B cell (primary cell): ENCODE results near the gene EVI5L. TPM values are rescaled to one million over a fixed set of nuclear protein-coding genes. Genes with fewer than 3 reads are reported as not detected.
A peak's percentile ranks its signal among the peaks of the same experiment; 100 is the strongest.

ENCODE experiments used
- ATAC-seq: fragments of 200-7000 bp; cut with Tn5 transposase; one replicate; pipeline ENCODE4 v1.10.0; 2021; ENCODE audit warnings: low read depth, mild to moderate bottlenecking, moderate number of reproducible peaks, moderate library complexity
- CTCF ChIA-PET: fragments of 350-600 bp; sonication (Branson Sonifier 250); formaldehyde crosslinking; loops from one replicate; lab custom pipeline; 2021; ENCODE audit warnings: antibody characterized with exemption, inconsistent platforms; lab: Charles Lee
- POLR2A ChIA-PET: fragments of 350-600 bp; sonication (Branson Sonifier 250); formaldehyde crosslinking; loops from one replicate; lab custom pipeline; 2021; ENCODE audit warnings: antibody characterized with exemption; lab: Charles Lee
- DNase-seq: peaks from one replicate; pipeline ENCODE4 v3.0.0; 2013
- H2AFZ ChIP-seq: 2 replicates; pipeline ENCODE4 v1.6.1; 2012; ENCODE audit warnings: mild to moderate bottlenecking, low read depth, low read length; ENCODE audit not compliant: insufficient read depth, poor library complexity, severe bottlenecking
- H3K27ac ChIP-seq, 2 donors: 1 replicate in 1 of 2; 2 replicates in 1 of 2; pipeline ENCODE4 v1.5.1; 2012 to 2013; ENCODE audit warnings: low read length in 2 of 2, mild to moderate bottlenecking in 2 of 2, moderate library complexity in 1 of 2
- H3K27me3 ChIP-seq, 4 experiments: fragments of 200-600 bp in 1 of 4; sonication (generic) in 1 of 4; replicated peaks in 1 of 4; 1 replicate in 2 of 4; 2 replicates in 2 of 4; pipeline versions ENCODE4 v1.6.1 to v1.7.0; 2013 to 2016; ENCODE audit warnings: low read length in 3 of 4, mild to moderate bottlenecking in 2 of 4, mixed read lengths in 1 of 4, moderate library complexity in 1 of 4; ENCODE audit not compliant: insufficient read depth in 4 of 4, control insufficient read depth in 3 of 4; ENCODE audit errors: control extremely low read depth in 1 of 4
- H3K36me3 ChIP-seq, 2 experiments: replicated peaks in 1 of 2; 1 replicate in 1 of 2; 2 replicates in 1 of 2; pipeline versions ENCODE4 v1.6.1 to v1.7.1; 2013; ENCODE audit warnings: low read length in 1 of 2; ENCODE audit not compliant: insufficient read depth in 2 of 2, control insufficient read depth in 1 of 2; ENCODE audit errors: control extremely low read depth in 1 of 2, extremely low read depth in 1 of 2
- H3K4me1 ChIP-seq, 2 donors: fragments of 200-600 bp in 1 of 2; sonication (generic) in 1 of 2; 1 replicate in 1 of 2; 2 replicates in 1 of 2; pipeline versions ENCODE4 v1.5.1 to v1.6.1; 2013 to 2017; ENCODE audit warnings: low read length in 2 of 2; ENCODE audit not compliant: control insufficient read depth in 2 of 2, insufficient read depth in 2 of 2
- H3K4me2 ChIP-seq: replicated peaks from 2 replicates; pipeline ENCODE3; 2012; ENCODE audit warnings: mild to moderate bottlenecking, low read depth, low read length; ENCODE audit not compliant: poor library complexity, severe bottlenecking
- H3K4me3 ChIP-seq, 5 experiments: fragments of 200-600 bp in 1 of 5; sonication (generic) in 1 of 5; 1 replicate in 3 of 5; 2 replicates in 2 of 5; pipeline versions ENCODE4 v1.5.1 to v1.7.0; 2011 to 2016; ENCODE audit warnings: low read length in 4 of 5, mild to moderate bottlenecking in 4 of 5, low read depth in 2 of 5, control low read depth in 1 of 5, moderate library complexity in 1 of 5; ENCODE audit not compliant: insufficient read depth in 1 of 5; ENCODE audit errors: control extremely low read depth in 1 of 5, extremely low read depth in 1 of 5
- H3K79me2 ChIP-seq: fragments of 200-600 bp; sonication (generic); one replicate; pipeline ENCODE4 v1.6.0; 2016; ENCODE audit warnings: low read length; ENCODE audit not compliant: control insufficient read depth, insufficient read depth
- H3K9ac ChIP-seq: fragments of 200-600 bp; sonication (generic); 2 replicates; pipeline ENCODE4 v1.6.1; 2017; ENCODE audit warnings: mild to moderate bottlenecking, low read length, moderate library complexity
- H3K9me3 ChIP-seq, 3 donors: one replicate each; pipeline versions ENCODE4 v1.6.1 to v1.7.1; 2013; ENCODE audit warnings: low read length in 2 of 3; ENCODE audit not compliant: control insufficient read depth in 2 of 3, insufficient read depth in 1 of 3; ENCODE audit errors: control extremely low read depth in 1 of 3
- H4K20me1 ChIP-seq: 2 replicates; pipeline ENCODE4 v1.6.0; 2012; ENCODE audit warnings: mild to moderate bottlenecking, low read length; ENCODE audit not compliant: insufficient read depth, control insufficient read depth, poor library complexity, severe bottlenecking
- H3K27ac Mint-ChIP-seq: one replicate; pipeline ENCODE4 v1.8.0; 2021; ENCODE audit warnings: mixed read lengths
- H3K27me3 Mint-ChIP-seq: one replicate; pipeline ENCODE4 v1.8.0; 2021; ENCODE audit warnings: mixed read lengths
- H3K4me1 Mint-ChIP-seq: one replicate; pipeline ENCODE4 v1.8.0; 2021; ENCODE audit warnings: mixed read lengths
- H3K4me3 Mint-ChIP-seq: one replicate; pipeline ENCODE4 v1.8.0; 2021; ENCODE audit warnings: mixed read lengths
- H3K9me3 Mint-ChIP-seq: one replicate; pipeline ENCODE4 v1.8.0; 2022; ENCODE audit warnings: mixed read lengths; ENCODE audit not compliant: insufficient read depth
- CTCF ChIP-seq: fragments of 200-600 bp; IDR thresholded peaks from one replicate; pipeline ENCODE4 v1.8.0; 2022; ENCODE audit warnings: antibody characterized with exemption, mild to moderate bottlenecking
- EZH2 ChIP-seq: IDR thresholded peaks from 2 replicates; pipeline ENCODE4 v1.6.1; 2012; ENCODE audit warnings: borderline replicate concordance, low read depth, mild to moderate bottlenecking, moderate library complexity, low read length; ENCODE audit not compliant: insufficient read depth, poor library complexity, severe bottlenecking
- WGBS: methylation state at CpG from one replicate; pipeline ENCODE4 v1.1.5; 2013; ENCODE audit warnings: missing lambda C conversion rate; ENCODE audit not compliant: insufficient coverage; 5-methylcytosine and 5-hydroxymethylcytosine counted together
- intact Hi-C: fragments of 100-400 bp; cut with micrococcal nuclease; formaldehyde crosslinking; loops from one replicate; pipeline ENCODE4 v1.10.0; 2022
- polyA plus RNA-seq: library from polyadenylated mRNA; depleted of rRNA; stranded (reverse); fragments of >200 nt; gene quantifications from 2 replicates; pipeline ENCODE4 v1.2.3, GENCODE V29; 2012
- total RNA-seq, 2 donors: library from RNA; stranded (reverse); fragments of 120-200 nt in 1 of 2; gene quantifications; 1 replicate in 1 of 2; 2 replicates in 1 of 2; pipeline versions ENCODE4 v1.2.3 to v1.2.4, GENCODE V29; 2013 to 2022

EVI5L gene
- total and polyA plus RNA-seq, 2 donors (not counting 1 experiment from before 2014, with no cell fraction given): 7.9 to 11.8 TPM

- H3K4me1 ChIP-seq: peaks cover 25% of the 10 kb centered on the region in 2 donors
- Mint-ChIP-seq H3K27ac (no peak overlapping the region), H3K9me3 (no peaks in the 10 kb centered on the region), H3K4me1 (peaks cover 25% of the 10 kb centered on the region), H3K27me3 (peaks cover 35% of the 10 kb centered on the region), H3K4me3 (peak overlapping the region; percentile 19)
- no peaks in the 10 kb centered on the region for H4K20me1 ChIP-seq
- H3K27ac ChIP-seq: no peak overlapping the region
- H3K79me2 ChIP-seq: no peaks in the 10 kb centered on the region
- ATAC-seq (no peak), DNase-seq (peak; percentile 41)
- peak overlapping the region; percentile 77 for H3K4me2 ChIP-seq
- no peak for TF ChIP-seq CTCF
- no peak for TF ChIP-seq EZH2
- peak overlapping the region; percentile 40 for H2AFZ ChIP-seq
- no peaks in the 10 kb centered on the region for H3K36me3 ChIP-seq
- intact Hi-C loops: no loop called here
- peaks cover 0 to 43% (median 25%) of the 10 kb centered on the region in 4 experiments for H3K27me3 ChIP-seq
- CTCF ChIA-PET: interaction anchor here (1.3 kb wide), 1 partner anchor 136 kb away, joined by 4 read pairs; no protein-coding TSS in a partner anchor
- peaks cover 0 to 37% (median 3%) of the 10 kb centered on the region in 3 donors for H3K9me3 ChIP-seq
- 7% methylated on average over 62 of the region's 67 CpGs for WGBS
- H3K9ac ChIP-seq: peak overlapping the region; percentile 41
- POLR2A ChIA-PET: no interaction called here
- peak overlapping the region in 3 of 5 experiments; percentile 32 to 35 (median 34) for H3K4me3 ChIP-seq
These were observed 41.7 kb upstream of the EVI5L start for GRCh38 chr19:7788178-7788932.

GRCh38 chr19:7788933-7789323, 41.1 kb upstream of the EVI5L start:
- H4K20me1 ChIP-seq: no peaks in the 10 kb centered on the region
- peaks cover 2% of the 10 kb centered on the region for H3K9me3 Mint-ChIP-seq
- H3K27me3 ChIP-seq: peaks cover 0 to 43% (median 25%) of the 10 kb centered on the region in 4 experiments
- no peak for DNase-seq
- H3K4me1 ChIP-seq: peaks cover 25% of the 10 kb centered on the region in 2 donors
- intact Hi-C loops: no loop called here
- H3K79me2 ChIP-seq: no peaks in the 10 kb centered on the region
- peaks cover 29% of the 10 kb centered on the region for H3K27me3 Mint-ChIP-seq
- H3K36me3 ChIP-seq: no peaks in the 10 kb centered on the region
- H3K4me3 ChIP-seq: peak overlapping the region in 4 of 5 experiments; percentile 11 to 43 (median 34)
- H3K4me2 ChIP-seq: peak overlapping the region; percentile 77
- peak overlapping the region; percentile 77 for H3K4me3 Mint-ChIP-seq
- peak; percentile 14 for ATAC-seq
- no peak overlapping the region for H3K27ac Mint-ChIP-seq
- TF ChIP-seq EZH2 (no peak), CTCF (no peak)
- peak overlapping the region; percentile 40 for H2AFZ ChIP-seq
- ChIA-PET CTCF (interaction anchor here (1.3 kb wide), 1 partner anchor 137 kb away, joined by 4 read pairs; no protein-coding TSS in a partner anchor), POLR2A (no interaction called here)
- WGBS: 9% methylated on average over 23 of the region's 23 CpGs
- H3K9ac ChIP-seq: peak overlapping the region; percentile 41
- peaks cover 0 to 37% (median 3%) of the 10 kb centered on the region in 3 donors for H3K9me3 ChIP-seq
- no peak overlapping the region for H3K27ac ChIP-seq
- H3K4me1 Mint-ChIP-seq: peaks cover 25% of the 10 kb centered on the region
